Brain microvascular endothelial cell (primary cell): ENCODE results near the gene PKM.

Experiments
- DNase-seq: peaks from one replicate; pipeline ENCODE4 v3.0.0-alpha.2; 2020
- H3K27ac ChIP-seq: fragments of 250-450 bp; sonication (Bioruptor Pico); 2 replicates; pipeline ENCODE4 v1.5.1; 2020; ENCODE audit warnings: mild to moderate bottlenecking, moderate library complexity
- H3K27me3 ChIP-seq: fragments of 250-450 bp; sonication (Bioruptor Pico); replicated peaks from 2 replicates; pipeline ENCODE4 v1.5.1; 2020; ENCODE audit warnings: mild to moderate bottlenecking
- H3K36me3 ChIP-seq: fragments of 250-450 bp; sonication (Bioruptor Pico); replicated peaks from 2 replicates; pipeline ENCODE4 v1.5.1; 2020; ENCODE audit warnings: mild to moderate bottlenecking
- H3K4me3 ChIP-seq: 2 replicates; pipeline ENCODE4 v1.5.1; 2011; ENCODE audit warnings: low read depth, mild to moderate bottlenecking, control low read depth, low read length, moderate library complexity
- CTCF ChIP-seq: IDR thresholded peaks from 2 replicates; pipeline ENCODE4 v1.5.1; 2011; ENCODE audit warnings: low read depth, mild to moderate bottlenecking, moderate library complexity, low read length, control low read depth, inconsistent platforms; ENCODE audit errors: missing control alignments
- in situ Hi-C: cut with HindIII; loops from 2 replicates; pipeline ENCODE4 v1.10.0; 2017; ENCODE audit warnings: low sequenced_read_pairs, low pct_ligation_motif_present

The PKM gene

GRCh38 chr15:72231833-72232478 is 966 bp upstream of the PKM start:
- in situ Hi-C loops, result no loop called here
- DNase-seq, result peak; percentile 76
- Histone ChIP-seq H3K4me3 (peak overlapping the region; percentile 90), H3K27ac (peak overlapping the region; percentile 90), H3K36me3 (peaks cover 6% of the 10 kb centered on the region), H3K27me3 (no peaks in the 10 kb centered on the region)
- no peak for TF ChIP-seq CTCF

GRCh38 chr15:72230197-72231065 is 559 bp downstream of the PKM start:
- H3K36me3 ChIP-seq, result peaks cover 6% of the 10 kb centered on the region
- H3K27ac ChIP-seq, result peak overlapping the region; percentile 90
- peak overlapping the region; percentile 90 for H3K4me3 ChIP-seq
- in situ Hi-C loops, result no loop called here
- TF ChIP-seq CTCF, result no peak
- H3K27me3 ChIP-seq, result no peaks in the 10 kb centered on the region
- peak; percentile 85 for DNase-seq

- peak overlapping the region; percentile 90 for H3K4me3 ChIP-seq
- no peaks in the 10 kb centered on the region for H3K27me3 ChIP-seq
- H3K27ac ChIP-seq, result peak overlapping the region; percentile 90
- no peak for TF ChIP-seq CTCF
- no peak for DNase-seq
- H3K36me3 ChIP-seq, result peaks cover 6% of the 10 kb centered on the region
- in situ Hi-C loops, result no loop called here
These were observed 1.1 kb downstream of the PKM start for GRCh38 chr15:72229947-72230196.

- TF ChIP-seq CTCF, result no peak
- H3K4me3 ChIP-seq, result peak overlapping the region; percentile 90
- H3K27ac ChIP-seq, result peak overlapping the region; percentile 90
- no peaks in the 10 kb centered on the region for H3K27me3 ChIP-seq
- no peak for DNase-seq
- in situ Hi-C loops, result no loop called here
- peaks cover 9% of the 10 kb centered on the region for H3K36me3 ChIP-seq
These were observed 1.7 kb downstream of the PKM start for GRCh38 chr15:72229076-72229946.

GRCh38 chr15:72227720-72228119 is 3.3 kb downstream of the PKM start:
- no peak for TF ChIP-seq CTCF
- in situ Hi-C loops, result no loop called here
- no peaks in the 10 kb centered on the region for H3K27me3 ChIP-seq
- DNase-seq, result no peak
- H3K27ac ChIP-seq, result peak overlapping the region; percentile 90
- H3K36me3 ChIP-seq, result peaks cover 18% of the 10 kb centered on the region
- H3K4me3 ChIP-seq, result peak overlapping the region; percentile 90
